Cortex of kidney (tissue), 1 donor: ENCODE data around the gene CALML3.

ENCODE experiments used
- DNase-seq: peaks from one replicate; lab custom pipeline; 2025; lab: John Stamatoyannopoulos, UW

The CALML3 gene

DNA sequence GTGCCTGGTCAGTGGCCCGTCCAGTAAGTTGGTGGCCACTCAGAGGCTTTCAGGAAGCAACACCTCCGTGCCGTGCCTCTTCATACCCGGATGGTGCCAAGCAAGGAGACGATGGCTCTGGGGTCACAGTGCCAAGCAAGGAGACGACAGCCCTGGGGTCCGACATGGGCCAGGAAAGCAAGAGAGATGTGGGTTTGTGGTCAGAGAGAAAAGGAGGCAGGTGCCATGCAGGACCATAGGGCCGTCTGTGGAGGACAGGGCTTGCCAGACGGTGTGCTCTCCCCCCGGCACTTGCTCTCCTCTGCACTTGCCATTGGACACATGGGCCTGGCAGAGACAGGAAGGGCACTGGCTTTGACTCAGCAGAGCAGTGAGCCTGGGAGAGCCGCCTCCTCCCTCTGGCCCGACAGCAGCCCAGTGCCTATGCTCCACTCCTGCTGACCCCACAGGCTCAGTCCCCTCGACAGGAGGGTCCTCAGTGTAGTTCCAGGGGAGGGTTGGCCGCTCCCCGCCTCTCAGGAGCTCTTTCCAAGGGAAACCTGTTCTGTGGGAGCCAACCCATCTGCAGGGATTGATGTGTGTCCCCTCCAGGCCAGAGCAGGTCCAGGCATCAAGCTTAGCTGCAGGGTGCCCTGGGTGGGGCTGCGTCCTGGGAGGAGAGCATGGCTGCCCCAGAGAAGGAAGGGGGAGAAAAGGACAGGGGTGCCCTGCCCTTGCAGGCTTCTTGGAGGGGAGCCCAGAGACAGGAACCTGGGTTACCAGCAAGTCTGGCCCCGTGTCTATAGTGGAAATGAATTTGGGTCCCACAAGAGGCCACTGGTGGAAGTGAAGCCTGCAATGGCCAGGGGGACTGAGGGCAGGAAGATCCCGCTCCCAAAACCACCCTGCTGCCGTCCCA is 17.8 kb upstream of the CALML3 start:
- DNase-seq: no peak

DNA sequence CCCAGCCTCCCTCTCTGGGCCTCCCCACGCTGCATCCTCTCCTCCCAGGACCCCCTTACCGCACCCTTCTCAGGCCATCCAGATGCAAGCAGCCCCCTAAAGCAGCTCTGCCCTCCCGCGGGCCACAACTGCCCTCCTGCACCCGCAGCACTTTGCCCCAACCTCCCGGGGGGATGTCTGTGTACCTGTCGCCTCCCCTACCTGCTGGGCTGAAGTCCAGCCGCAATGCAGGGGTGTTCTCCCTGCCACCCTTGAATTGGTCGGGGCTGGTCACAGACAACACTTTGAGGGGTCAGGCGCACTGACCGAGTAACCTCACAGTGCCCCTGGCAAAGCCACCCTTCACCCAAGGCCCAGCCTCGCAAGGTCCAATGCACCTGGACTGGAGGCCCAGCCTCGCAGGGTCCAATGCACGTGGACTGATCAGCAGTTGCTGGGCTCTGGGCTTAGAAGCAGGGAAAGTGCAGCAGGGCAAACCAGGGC is 17.1 kb upstream of the CALML3 start:
- no peak for DNase-seq

DNA sequence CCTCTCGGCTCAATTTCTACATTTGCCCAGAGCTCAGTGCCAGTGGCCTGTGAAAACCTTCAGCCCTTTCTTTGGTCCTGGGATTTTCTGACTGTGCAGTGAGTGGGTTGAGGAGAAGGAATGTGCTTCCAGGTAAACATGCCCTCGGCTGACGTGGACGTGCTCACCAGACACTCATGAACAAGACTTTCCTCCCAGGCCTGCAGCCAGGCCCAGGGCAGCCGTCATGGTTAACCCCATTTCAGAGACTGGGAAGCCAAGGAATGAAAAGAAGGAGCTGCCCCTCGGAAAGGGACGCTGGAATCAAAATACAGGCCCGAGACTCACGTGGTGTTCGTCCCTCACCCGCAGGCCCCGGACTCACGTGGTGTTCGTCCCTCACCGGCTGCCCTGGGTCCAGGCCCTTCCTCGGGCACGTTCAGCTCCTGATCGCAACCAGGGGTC is 16.6 kb upstream of the CALML3 start:
- DNase-seq: no peak

DNA sequence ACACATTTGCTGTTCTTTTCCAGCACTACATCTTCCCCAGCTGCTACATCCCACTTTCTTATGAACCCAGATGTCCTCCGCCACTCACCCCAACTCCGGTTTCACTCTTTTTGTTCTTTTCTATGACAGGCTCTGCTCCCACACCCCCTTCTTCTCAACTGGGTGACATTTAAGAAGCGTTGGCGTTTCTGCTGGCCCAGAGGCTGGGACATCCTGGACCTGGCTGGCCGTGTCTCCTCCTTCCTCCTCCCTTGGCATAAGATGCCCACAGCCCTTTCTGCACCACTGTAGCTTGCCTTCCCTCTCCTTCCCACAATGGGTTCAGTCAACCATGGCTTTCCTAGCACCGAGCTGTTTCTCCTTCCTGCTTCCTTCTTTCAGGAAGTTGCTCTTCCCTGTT is 16.0 kb upstream of the CALML3 start:
- DNase-seq: no peak

DNA sequence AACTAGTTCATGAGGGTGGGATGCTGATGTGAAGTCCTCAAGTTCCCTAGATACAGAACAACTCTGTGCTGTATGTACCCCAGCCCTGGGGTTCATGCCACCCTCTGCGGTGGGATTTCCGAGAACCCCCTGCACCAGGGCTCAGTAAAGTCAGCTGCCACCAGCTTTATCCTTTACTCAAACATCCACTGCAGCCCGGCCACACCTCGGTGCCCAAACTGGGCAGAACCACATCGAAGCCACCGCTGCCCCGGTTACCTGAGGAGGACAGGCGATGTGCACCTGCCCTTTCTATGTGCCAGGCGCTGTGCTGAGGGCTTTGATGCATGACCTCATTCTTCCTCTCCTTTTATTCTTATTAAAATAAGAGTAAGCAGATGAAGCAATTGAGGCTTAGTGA is 15.5 kb upstream of the CALML3 start:
- no peak for DNase-seq

DNA sequence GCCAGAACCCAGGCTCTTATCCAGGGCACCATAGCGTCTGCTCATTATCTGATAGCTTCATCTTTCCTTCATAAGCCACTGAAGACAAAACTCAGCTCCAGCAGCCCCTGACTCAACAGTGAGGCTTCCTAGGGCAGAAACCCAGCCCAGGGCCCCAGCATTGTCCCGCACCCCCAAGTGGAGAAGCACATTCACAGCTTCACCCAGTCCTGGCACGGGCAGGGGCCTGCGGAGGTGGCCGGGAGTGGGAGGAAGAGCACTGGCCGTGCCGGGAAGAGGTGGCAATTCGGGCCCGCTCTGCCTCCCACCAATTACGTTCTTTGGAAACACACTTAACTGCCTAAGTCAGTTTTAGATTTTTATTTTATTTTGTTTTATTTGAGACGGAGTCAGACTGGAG is 15.1 kb upstream of the CALML3 start:
- no peak for DNase-seq

DNA sequence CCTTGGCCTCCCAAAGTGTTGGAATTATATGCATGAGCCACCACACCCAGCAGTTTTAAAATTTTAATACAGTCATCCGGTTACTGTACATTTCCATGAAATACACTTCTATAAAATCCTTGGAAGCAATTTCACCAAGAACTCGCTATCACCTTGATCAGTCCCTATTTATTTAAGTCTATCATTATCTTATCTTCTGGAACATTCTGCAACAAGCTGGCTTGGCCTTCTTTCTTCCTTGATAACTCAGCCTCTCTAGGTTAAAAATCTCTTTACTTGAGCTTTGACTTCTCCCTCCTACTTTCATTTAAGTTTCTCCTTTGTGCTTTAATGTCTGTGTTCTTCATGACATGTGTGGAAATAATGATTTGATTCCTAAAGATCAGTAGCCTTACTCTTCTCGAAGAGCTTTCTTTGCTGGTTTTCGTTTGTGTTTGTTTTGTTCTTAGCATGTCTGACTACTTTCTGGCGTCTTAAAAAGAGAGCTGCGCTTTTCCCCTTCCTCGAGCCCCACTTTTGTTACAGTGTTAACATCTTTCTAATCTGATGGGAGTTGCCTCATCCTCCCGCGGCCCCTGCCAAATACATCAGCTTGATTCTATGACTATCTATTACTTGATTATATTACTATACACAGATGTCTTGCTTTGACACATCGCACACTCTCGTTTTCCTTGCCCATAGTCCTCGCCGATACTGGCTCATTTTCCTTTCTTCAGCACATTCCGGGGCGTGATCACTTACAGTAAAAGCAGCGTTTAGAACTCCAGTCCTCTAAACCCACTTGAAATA is 14.3 kb upstream of the CALML3 start:
- DNase-seq: no peak

DNA sequence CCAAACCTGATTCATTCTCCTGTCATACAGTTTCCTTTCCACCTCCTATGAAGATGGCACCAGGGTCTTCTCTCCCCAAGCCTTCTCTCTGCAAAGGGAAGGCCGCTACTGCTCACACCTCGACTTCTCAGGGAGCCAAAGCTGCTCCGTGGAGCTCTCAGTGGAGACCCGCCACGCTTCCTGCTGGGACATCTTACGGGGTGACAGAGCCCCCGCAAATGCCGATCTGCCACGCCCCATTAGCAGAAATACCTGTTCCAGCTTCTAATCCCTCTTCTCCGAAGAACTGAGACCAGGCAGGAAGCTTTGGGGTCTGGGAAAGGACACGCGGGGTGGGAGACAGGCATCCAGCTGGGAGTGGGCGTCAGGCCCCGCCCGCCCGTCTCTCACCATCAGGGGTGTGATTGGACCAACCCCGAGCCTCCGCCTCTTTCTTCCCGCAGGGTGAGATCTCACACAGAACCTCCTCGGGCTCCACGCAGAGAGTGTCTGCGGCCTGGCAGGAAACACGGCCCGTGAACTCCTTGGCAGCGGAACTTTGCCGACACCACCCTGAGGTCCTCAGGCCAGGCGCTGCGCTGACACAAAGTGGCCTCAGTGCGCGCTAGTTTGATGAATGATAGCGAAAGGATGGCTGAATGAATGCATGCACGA is 13.4 kb upstream of the CALML3 start:
- DNase-seq: no peak

DNA sequence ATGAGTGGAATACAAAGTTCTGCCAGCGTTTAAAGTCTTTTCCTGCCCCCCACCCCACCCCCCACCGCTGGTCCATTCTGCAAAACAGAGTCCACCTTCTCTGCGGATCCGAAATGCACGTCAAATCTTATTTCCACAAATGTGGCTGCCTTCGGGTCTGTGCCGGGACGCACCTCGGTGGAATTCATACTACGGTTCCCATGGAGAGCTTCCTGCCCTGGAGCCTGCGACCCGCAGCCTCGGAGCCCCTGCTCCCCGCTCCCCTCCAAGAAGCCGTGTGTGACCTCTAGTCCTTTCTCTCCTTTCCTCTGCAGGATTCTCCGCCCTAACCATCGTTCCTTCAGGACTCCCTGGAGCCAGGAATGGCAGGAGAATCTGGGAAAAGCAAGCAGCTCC is 12.9 kb upstream of the CALML3 start:
- no peak for DNase-seq

DNA sequence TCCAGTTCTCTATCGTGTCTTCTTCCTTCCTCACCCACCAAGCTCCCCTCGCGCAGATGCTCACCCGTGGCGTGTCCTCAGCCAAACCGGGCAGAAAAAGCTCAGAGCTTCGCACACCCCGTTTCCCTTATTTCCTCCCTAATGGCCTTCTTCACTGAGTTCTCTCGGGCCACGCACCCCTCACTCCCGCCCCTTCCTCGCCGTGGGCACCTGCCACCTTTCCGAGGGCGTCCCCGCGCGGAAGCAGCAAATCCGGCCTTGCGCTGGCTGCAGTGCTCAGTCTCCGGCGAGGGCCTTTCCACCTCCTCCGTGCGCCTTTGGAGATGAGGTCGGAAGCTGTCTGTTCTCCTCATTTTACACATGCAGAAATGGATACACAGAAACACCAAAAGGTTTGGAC is 12.4 kb upstream of the CALML3 start:
- no peak for DNase-seq

DNA sequence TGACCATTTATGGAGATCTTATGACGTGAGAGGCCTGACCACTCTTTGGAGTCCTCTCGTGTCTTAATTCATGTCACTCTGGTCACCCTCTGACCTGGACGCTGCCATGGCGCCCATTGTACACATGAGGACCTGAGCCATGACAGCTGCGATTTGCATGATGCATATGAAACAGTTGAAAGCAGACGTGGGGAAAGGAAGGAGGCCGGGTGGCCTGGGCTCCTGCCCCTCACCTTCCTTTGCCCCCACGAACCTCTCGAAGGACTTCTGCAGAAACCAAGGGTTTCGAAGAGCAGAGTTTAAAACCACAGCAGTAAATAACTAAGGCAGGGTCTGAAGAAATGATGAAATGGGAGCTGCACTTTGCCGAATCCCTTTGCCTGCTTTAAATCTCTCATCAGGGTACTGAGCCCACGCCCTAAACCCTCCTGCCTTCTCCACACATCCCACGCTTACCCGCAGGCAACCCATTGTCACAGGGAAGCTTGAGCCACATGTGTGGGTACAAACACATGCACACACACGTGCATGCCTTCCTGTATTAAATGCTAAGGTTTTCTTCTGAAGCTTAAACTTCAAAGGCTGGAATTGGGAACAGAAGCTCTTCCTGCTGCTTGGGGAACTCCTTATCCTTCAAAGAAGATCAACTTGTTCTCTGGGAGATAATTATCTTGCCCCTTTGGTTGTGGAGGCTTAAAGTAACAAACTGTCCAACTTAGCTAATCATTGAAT is 11.7 kb upstream of the CALML3 start:
- no peak for DNase-seq

DNA sequence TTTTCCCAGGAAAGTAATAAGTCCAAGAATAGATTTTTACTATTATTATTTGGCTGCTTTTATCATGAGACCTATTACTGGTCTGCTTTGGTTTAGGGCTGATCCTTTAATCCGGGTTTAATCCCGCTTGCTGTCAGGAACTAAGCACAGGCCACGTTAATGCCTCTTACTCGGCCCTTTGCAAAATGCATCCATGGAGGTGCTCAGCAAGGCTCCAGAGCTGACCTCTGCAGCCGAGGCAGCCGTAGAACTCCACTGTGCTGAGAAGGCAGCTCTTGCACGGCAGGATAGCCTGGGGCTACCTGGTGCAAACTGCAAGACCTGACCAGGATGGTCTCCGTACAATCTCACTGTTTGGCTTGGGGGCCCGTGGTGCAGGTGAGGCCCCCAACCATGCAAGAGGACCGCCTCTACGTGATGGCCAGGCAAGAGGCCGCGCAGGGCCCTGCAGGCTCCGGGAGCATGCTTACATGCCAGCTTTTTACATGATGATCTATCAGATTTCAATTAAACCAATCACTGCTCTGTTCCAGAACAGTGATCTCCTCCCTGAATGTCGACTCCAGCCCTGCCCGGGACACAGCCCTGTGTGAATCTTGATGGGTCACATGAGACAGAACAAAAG is 10.4 kb upstream of the CALML3 start:
- DNase-seq: no peak

DNA sequence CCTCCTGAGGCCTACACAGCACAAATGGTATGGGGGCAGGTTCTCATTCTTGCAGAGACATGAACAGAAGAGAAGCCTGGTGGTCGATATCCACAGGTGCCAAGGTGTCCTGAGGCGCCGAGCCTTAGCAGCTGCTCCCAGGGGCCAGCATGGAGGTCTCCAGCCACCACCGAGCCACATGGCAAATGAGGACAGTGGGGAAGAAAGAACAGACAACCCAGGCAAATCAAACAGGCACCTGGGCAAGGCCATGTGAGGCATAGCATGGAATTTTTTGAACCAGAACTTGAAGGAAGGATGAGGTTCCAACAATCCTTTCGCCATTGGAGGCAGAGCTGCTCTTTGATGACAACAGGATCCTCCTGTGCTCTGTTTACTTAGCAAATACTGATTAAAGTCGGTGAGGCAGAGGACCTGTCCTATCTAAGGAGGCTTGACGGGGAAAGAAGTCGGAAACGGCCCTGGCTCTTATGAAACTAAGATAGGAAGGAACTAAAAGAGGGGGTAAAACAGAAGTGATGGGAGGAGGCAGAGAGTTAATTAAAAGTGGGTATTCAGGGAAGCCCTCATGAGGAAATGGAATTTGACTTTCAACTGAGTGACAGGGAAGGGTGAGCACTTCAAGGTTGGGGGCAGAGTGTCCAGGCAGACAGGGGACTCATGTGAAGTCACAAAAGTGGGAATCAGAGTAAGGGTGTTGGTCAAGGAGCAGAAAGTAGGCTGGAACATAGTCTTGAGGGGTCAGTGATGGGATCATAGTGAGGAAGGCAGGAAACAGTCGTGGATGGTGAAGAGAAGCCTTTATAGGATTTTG is 8.6 kb upstream of the CALML3 start:
- no peak for DNase-seq

DNA sequence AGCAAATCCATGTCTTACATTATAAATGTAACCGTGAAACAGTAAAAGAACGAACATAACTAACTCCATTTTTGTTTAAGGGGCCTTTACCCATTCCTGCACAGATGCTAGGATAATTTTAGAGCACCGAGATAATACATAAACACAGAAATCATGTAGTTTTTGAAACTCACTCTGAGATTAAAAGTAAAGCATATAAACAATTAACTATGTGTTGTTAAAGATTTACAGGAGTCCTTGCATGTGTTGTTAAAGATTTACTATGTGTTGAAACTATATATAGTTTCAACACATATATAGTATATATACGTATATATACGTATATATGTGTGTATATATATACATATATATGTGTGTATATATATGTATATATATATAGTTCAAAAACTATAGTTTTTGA is 7.2 kb upstream of the CALML3 start:
- no peak for DNase-seq

DNA sequence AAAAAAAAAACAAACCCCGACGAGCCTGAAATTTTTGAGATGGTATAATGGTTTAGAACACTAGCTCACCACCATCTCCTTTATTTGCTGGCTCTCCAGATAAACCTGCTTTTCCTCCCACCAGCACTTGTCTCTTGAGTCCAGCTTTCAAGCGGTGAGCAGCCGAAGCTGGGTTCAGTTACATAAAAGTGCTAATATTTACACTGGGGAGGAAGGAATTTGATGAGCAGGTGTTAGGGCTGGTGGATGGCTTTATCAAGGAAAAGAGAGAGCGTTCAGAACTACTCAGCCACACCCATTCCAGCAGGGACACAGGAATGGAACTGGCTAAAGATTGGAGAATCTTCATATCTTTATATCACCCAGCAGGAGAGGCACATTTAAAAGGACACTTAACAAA is 6.6 kb upstream of the CALML3 start:
- DNase-seq: no peak

DNA sequence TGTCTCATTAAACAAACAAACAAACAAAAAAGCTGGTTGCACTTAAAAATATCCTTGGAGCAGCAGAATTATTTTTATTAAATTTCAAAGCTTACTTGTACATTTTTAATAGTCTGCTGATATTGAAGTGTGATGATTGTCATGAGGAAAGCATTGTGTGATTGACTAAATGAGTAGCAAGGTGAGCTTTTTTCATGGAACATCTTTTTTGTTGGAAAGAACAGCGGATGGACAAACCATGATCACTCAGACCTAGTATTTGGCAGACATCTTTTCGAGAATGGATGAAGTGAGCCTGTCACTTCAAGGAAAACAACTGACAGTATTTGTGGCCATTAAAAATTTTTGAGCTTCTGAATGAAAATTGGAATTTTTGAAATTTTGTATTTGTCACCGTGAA is 5.7 kb upstream of the CALML3 start:
- DNase-seq: no peak

DNA sequence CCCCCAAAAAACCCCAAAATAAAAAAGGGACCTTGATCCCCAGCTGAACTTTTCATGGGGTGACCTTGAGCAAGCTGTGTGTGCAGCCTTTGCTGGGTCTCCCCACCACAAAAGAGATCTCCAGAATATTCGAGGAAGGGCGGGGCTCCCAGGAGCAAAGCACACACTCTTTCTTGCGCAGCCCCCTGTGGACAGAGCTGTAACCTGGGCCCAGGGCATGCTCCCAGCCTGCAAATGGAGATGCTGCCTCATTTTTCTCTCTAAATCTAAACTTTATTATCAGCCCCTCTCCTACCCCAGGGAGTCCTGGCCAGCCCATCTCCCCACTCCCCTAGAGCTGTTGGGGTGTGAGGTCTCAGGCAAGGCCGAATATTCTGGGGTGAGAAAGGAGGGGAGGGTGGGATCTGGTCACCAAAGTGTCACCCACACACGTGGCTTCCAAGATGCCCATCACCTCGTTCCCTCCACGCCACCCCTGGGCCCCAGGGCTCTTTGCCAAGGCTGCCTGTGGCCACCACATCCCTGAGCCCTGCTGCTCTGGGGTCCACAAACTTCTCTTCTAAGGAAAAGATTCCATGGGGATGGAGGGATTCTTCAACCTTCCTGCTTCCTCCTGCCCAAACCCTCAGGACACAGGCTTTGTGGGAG is 1.7 kb upstream of the CALML3 start:
- DNase-seq: no peak

DNA sequence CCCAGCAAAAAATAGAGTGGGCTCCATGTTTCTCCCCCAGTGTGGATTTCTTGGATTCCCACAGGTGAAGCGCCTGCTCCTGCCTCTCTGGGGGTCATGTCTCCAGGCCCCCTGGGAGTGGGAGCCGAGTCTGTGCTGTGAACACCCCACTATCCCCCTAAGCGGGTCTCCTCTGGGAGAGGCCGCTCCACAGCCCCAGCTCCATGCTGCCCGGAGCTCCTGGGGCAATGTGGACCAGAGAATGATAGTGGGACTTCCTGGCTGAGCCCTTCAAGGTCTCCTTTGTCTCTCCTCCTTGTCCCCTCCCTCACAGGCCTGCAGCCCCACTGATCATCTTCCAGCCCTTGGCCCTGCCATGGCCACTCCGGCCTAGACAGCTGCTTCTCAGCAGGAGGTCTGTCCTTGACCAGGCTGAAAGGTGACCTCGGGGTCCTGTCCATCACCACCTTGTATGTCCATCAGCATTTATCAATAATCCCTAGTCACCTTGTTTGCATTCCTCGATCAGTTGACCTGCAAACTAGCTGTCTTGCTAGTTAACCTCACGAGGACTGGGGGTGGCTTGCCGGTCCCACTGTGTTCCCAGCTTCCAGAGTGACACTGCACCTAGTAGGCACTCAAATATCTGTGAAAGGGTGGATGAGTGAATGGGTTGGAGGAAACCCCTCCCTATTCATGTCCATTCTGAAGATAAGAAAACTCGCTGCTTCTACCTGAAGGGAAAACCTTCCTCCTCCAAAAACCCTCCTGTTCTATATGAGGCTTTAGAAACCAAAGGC is 776 bp upstream of the CALML3 start:
- no peak for DNase-seq
